OCI-LY1 (cell line): ENCODE data around the gene RASL11B.

Source experiments
- H2AFZ ChIP-seq: fragments of 200-600 bp; sonication (generic), shearing (Covaris generic); 2 replicates; pipeline ENCODE4 v1.6.0; 2014; ENCODE audit warnings: antibody characterized with exemption, mild to moderate bottlenecking, low read length
- H3F3A ChIP-seq: fragments of 200-600 bp; sonication (generic), shearing (Covaris generic); 2 replicates; pipeline ENCODE4 v1.6.0; 2014; ENCODE audit warnings: mild to moderate bottlenecking, antibody characterized with exemption, low read length, moderate library complexity; ENCODE audit not compliant: insufficient read depth
- H3K27ac ChIP-seq: fragments of 200-600 bp; sonication (generic); 2 replicates; pipeline ENCODE4 v1.5.1; 2014; ENCODE audit warnings: low read length, mixed run types, mild to moderate bottlenecking, low read depth; ENCODE audit not compliant: poor library complexity, severe bottlenecking
- H3K27me3 ChIP-seq: fragments of 200-600 bp; sonication (generic); 2 replicates; pipeline ENCODE4 v1.6.0; 2014; ENCODE audit warnings: antibody characterized with exemption, mild to moderate bottlenecking, low read length, moderate library complexity; ENCODE audit not compliant: insufficient read depth
- H3K36me3 ChIP-seq: fragments of 200-600 bp; sonication (generic); 2 replicates; pipeline ENCODE4 v1.6.1; 2014; ENCODE audit warnings: mild to moderate bottlenecking, antibody characterized with exemption, low read length, moderate library complexity, mixed read lengths; ENCODE audit not compliant: insufficient read depth
- H3K4me1 ChIP-seq: fragments of 200-600 bp; sonication (generic); 2 replicates; pipeline ENCODE4 v1.5.1; 2014; ENCODE audit warnings: mild to moderate bottlenecking, low read length, moderate library complexity; ENCODE audit not compliant: insufficient read depth, severe bottlenecking
- H3K4me2 ChIP-seq: fragments of 200-600 bp; sonication (generic), shearing (Covaris generic); 2 replicates; pipeline ENCODE4 v1.6.1; 2014; ENCODE audit warnings: low read length
- H3K4me3 ChIP-seq: fragments of 200-600 bp; sonication (generic); 2 replicates; pipeline ENCODE4 v1.5.1; 2014; ENCODE audit warnings: low read length, low read depth, mild to moderate bottlenecking, mixed read lengths; ENCODE audit not compliant: poor library complexity, severe bottlenecking
- H3K79me2 ChIP-seq: fragments of 200-600 bp; shearing (Covaris generic); 2 replicates; pipeline ENCODE4 v1.6.1; 2016; ENCODE audit warnings: mixed run types, low read length, mixed read lengths; ENCODE audit not compliant: insufficient read depth
- H3K9ac ChIP-seq: fragments of 200-600 bp; sonication (generic), shearing (Covaris generic); 2 replicates; pipeline ENCODE4 v1.6.1; 2014; ENCODE audit warnings: mild to moderate bottlenecking, low read length, mixed read lengths
- H3K9me2 ChIP-seq: fragments of 200-600 bp; sonication (generic), shearing (Covaris generic); 2 replicates; pipeline ENCODE4 v1.6.1; 2014; ENCODE audit warnings: low read depth, mild to moderate bottlenecking, low read length, mixed read lengths
- H3K9me3 ChIP-seq: fragments of 200-600 bp; shearing (Covaris generic); 2 replicates; pipeline ENCODE4 v1.6.1; 2014; ENCODE audit warnings: low read length, mixed read lengths
- H4K20me1 ChIP-seq: fragments of 200-600 bp; sonication (generic), shearing (Covaris generic); 2 replicates; pipeline ENCODE4 v1.6.0; 2016; ENCODE audit warnings: mild to moderate bottlenecking, low read length; ENCODE audit not compliant: insufficient read depth
- CTCF ChIP-seq: fragments of 200-600 bp; sonication (generic), shearing (Covaris generic); IDR thresholded peaks from 2 replicates; pipeline ENCODE4 v1.5.1; 2017; ENCODE audit warnings: mild to moderate bottlenecking, antibody characterized with exemption, low read length, moderate library complexity, mixed read lengths
- EZH2 ChIP-seq: fragments of 200-600 bp; sonication (generic), shearing (Covaris generic); IDR thresholded peaks from 2 replicates; pipeline ENCODE4 v1.8.0; 2017; ENCODE audit warnings: borderline replicate concordance, mixed run types, mild to moderate bottlenecking, antibody characterized with exemption, low read length, moderate library complexity, mixed read lengths

The RASL11B gene

GRCh38 chr4:52864793-52865192 lies 2.7 kb downstream of the RASL11B start:
- H3K27ac ChIP-seq: no peak overlapping the region
- H3K36me3 ChIP-seq: no peaks in the 10 kb centered on the region
- H3K9me2 ChIP-seq: no peaks in the 10 kb centered on the region
- TF ChIP-seq EZH2: no peak
- no peak for TF ChIP-seq CTCF
- no peaks in the 10 kb centered on the region for H3K27me3 ChIP-seq
- no peaks in the 10 kb centered on the region for H3F3A ChIP-seq
- H3K9me3 ChIP-seq: no peaks in the 10 kb centered on the region
- H3K4me1 ChIP-seq: peaks cover 11% of the 10 kb centered on the region
- no peaks in the 10 kb centered on the region for H4K20me1 ChIP-seq
- no peak overlapping the region for H3K4me3 ChIP-seq
- no peak overlapping the region for H3K4me2 ChIP-seq
- no peak overlapping the region for H3K9ac ChIP-seq
- H3K79me2 ChIP-seq: no peaks in the 10 kb centered on the region
- H2AFZ ChIP-seq: no peak overlapping the region

GRCh38 chr4:52865300-52865699 lies 3.2 kb downstream of the RASL11B start:
- no peak overlapping the region for H3K4me3 ChIP-seq
- H3K27me3 ChIP-seq: no peaks in the 10 kb centered on the region
- H3K27ac ChIP-seq: no peak overlapping the region
- H3K4me1 ChIP-seq: peaks cover 11% of the 10 kb centered on the region
- no peaks in the 10 kb centered on the region for H3K79me2 ChIP-seq
- no peaks in the 10 kb centered on the region for H3K9me3 ChIP-seq
- H4K20me1 ChIP-seq: no peaks in the 10 kb centered on the region
- no peak overlapping the region for H2AFZ ChIP-seq
- no peaks in the 10 kb centered on the region for H3K9me2 ChIP-seq
- no peak overlapping the region for H3K4me2 ChIP-seq
- no peaks in the 10 kb centered on the region for H3F3A ChIP-seq
- H3K9ac ChIP-seq: no peak overlapping the region
- TF ChIP-seq CTCF (no peak), EZH2 (no peak)
- H3K36me3 ChIP-seq: no peaks in the 10 kb centered on the region

- Histone ChIP-seq H3K36me3 (no peaks in the 10 kb centered on the region), H3K4me2 (no peak overlapping the region), H3K9me2 (no peaks in the 10 kb centered on the region), H3K27me3 (no peaks in the 10 kb centered on the region), H3K79me2 (no peaks in the 10 kb centered on the region), H4K20me1 (no peaks in the 10 kb centered on the region), H3F3A (no peaks in the 10 kb centered on the region), H3K27ac (no peak overlapping the region), H3K9me3 (no peaks in the 10 kb centered on the region), H3K9ac (no peak overlapping the region), H2AFZ (no peak overlapping the region), H3K4me3 (no peak overlapping the region), H3K4me1 (peaks cover 6% of the 10 kb centered on the region)
- no peak for TF ChIP-seq CTCF
- TF ChIP-seq EZH2: no peak
These were observed 4.6 kb downstream of the RASL11B start for GRCh38 chr4:52866734-52867133.
